Stomach smooth muscle (tissue), 2 donors: ENCODE data around the gene HES3.
"Not testable (repeated sequence)": the region's sequence is repeated elsewhere in the genome, so short reads cannot be mapped to it uniquely, and the experiment has no call there.

Experiments
- H3K27ac ChIP-seq: one replicate; pipeline ENCODE4 v1.7.0; 2013; ENCODE audit warnings: mild to moderate bottlenecking, low read length, inconsistent platforms
- H3K27me3 ChIP-seq, 2 donors: one replicate each; pipeline ENCODE4 v1.7.0; 2013; ENCODE audit warnings: low read length in 2 of 2; ENCODE audit not compliant: insufficient read depth in 2 of 2, control insufficient read depth in 1 of 2
- H3K36me3 ChIP-seq, 2 donors: one replicate each; pipeline ENCODE4 v1.7.0; 2013; ENCODE audit warnings: low read length in 2 of 2; ENCODE audit not compliant: control insufficient read depth in 2 of 2, insufficient read depth in 2 of 2
- H3K4me1 ChIP-seq: one replicate; pipeline ENCODE4 v1.7.0; 2013; ENCODE audit warnings: low read length; ENCODE audit not compliant: control insufficient read depth, insufficient read depth
- H3K4me3 ChIP-seq, 2 donors: one replicate each; pipeline ENCODE4 v1.7.0; 2013; ENCODE audit warnings: low read length in 2 of 2
- H3K9ac ChIP-seq, 2 donors: one replicate each; pipeline ENCODE4 v1.7.0; 2013; ENCODE audit warnings: low read length in 2 of 2, mild to moderate bottlenecking in 1 of 2
- H3K9me3 ChIP-seq, 2 donors: one replicate each; pipeline ENCODE4 v1.7.0; 2013; ENCODE audit warnings: low read length in 2 of 2; ENCODE audit not compliant: control insufficient read depth in 2 of 2
- donor health status: healthy.
- donor health status: Pancreatic carcinoma.

Gene HES3

DNA sequence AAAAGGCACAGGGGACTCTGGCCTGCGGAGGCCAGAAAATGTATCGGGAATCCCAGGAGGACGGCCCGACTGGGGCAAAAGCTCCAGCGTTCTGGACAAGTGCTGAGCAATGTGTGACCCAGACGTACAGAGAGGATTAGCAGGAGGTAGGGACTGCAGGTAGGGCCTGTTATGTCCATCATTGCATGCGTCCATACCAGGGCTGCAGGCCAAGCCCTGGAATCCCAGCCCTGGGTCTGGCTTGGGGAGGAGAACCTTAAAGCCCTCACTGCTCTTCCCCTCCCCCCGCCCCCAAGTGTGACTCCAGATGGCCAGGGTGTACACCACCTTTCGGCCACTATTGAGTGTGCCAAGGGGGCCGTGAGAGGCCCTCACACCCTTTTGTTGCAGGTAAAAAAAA is 36.1 kb upstream of the HES3 start:
- Histone ChIP-seq H3K36me3 (peaks cover 0 to 3% of the 10 kb centered on the region in 2 donors), H3K27ac (no peak overlapping the region), H3K27me3 (no peaks in the 10 kb centered on the region), H3K9me3 (no peaks in the 10 kb centered on the region), H3K4me1 (peaks cover 40% of the 10 kb centered on the region), H3K4me3 (no peak overlapping the region), H3K9ac (no peak overlapping the region)

GRCh38 chr1:6208723-6209660 is 35.0 kb upstream of the HES3 start:
- H3K9me3 ChIP-seq, result no peaks in the 10 kb centered on the region
- H3K27ac ChIP-seq, result no peak overlapping the region
- peaks cover 0 to 3% of the 10 kb centered on the region in 2 donors for H3K36me3 ChIP-seq
- H3K27me3 ChIP-seq, result no peaks in the 10 kb centered on the region
- H3K4me3 ChIP-seq, result peak overlapping the region; percentile 46 to 67
- peak overlapping the region in 1 of 2 donors; percentile 27 for H3K9ac ChIP-seq
- peaks cover 40% of the 10 kb centered on the region for H3K4me1 ChIP-seq

GRCh38 chr1:6209661-6210580 is 34.1 kb upstream of the HES3 start:
- Histone ChIP-seq H3K4me3 (peak overlapping the region; percentile 46 to 67), H3K27ac (no peak overlapping the region), H3K4me1 (peaks cover 38% of the 10 kb centered on the region), H3K27me3 (no peaks in the 10 kb centered on the region), H3K9ac (no peak overlapping the region), H3K36me3 (peaks cover 0 to 3% of the 10 kb centered on the region in 2 donors), H3K9me3 (no peaks in the 10 kb centered on the region)

GRCh38 chr1:6210591-6211355 is 33.2 kb upstream of the HES3 start:
- no peaks in the 10 kb centered on the region for H3K27me3 ChIP-seq
- no peak overlapping the region for H3K27ac ChIP-seq
- H3K9me3 ChIP-seq, result no peaks in the 10 kb centered on the region
- H3K36me3 ChIP-seq, result peaks cover 0 to 3% of the 10 kb centered on the region in 2 donors
- peaks cover 30% of the 10 kb centered on the region for H3K4me1 ChIP-seq
- H3K9ac ChIP-seq, result no peak overlapping the region
- H3K4me3 ChIP-seq, result no peak overlapping the region

DNA sequence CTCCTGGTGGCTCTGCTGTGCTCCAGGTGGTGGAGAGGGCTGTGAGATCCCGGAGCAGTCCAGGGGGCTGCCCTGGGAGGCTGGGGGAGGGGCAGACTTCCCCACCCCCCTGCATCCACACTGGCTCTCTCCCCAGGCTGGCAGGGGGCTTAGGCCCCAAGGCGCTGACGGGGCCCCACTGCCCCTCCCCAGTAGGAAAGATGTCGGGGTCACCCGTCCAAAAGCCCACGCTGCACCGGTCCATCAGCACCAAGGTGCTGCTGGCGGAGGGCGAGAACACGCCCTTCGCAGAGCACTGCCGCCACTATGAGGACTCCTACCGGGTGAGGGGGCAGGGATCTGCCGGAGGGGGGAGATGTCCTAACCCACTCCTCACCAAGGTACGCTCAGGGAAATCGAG is 32.2 kb upstream of the HES3 start:
- Histone ChIP-seq H3K27me3 (no peaks in the 10 kb centered on the region), H3K9me3 (no peaks in the 10 kb centered on the region), H3K27ac (no peak overlapping the region), H3K9ac (no peak overlapping the region), H3K4me1 (peaks cover 22% of the 10 kb centered on the region), H3K4me3 (no peak overlapping the region), H3K36me3 (peaks cover 0 to 3% of the 10 kb centered on the region in 2 donors)

DNA sequence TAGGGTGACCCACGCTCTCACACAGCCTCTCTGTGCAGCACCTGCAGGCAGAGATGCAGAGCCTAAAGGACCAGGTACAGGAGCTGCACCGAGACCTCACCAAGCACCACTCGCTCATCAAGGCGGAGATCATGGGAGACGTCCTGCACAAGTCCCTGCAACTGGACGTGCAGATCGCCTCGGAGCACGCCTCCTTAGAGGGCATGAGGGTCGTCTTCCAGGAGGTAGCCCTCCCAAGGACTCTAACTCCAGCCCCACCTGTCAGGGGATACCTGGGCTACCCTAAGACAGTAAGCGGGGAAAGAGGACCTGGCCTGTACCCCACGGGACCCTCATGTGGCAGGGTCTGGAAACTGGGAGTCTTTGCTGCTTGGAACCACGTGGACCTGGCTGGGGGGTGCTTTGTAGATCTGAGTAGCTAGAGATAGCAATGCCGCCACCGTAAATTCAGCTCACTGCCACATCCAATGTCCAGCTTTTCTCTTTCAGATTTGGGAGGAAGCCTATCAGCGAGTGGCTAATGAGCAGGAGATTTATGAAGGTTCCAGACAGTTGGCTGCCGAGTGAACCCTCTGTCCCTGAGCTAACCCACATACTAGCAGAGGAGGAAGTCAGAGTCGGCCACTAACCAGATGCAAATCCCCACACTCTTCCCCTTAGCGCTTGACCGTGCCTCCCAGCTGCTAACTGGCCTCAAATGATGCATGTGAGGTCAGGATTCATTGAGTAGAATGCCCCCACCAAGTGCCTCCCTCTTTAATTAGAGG is 31.6 kb upstream of the HES3 start:
- H3K27ac ChIP-seq, result no peak overlapping the region
- H3K4me3 ChIP-seq, result no peak overlapping the region
- no peaks in the 10 kb centered on the region for H3K9me3 ChIP-seq

GRCh38 chr1:6218375-6219164 is 25.4 kb upstream of the HES3 start:
- Histone ChIP-seq H3K27me3 (no peaks in the 10 kb centered on the region), H3K4me1 (no peaks in the 10 kb centered on the region), H3K27ac (no peak overlapping the region), H3K36me3 (peaks cover 5 to 6% of the 10 kb centered on the region in 2 donors), H3K4me3 (no peak overlapping the region), H3K9ac (no peak overlapping the region), H3K9me3 (no peaks in the 10 kb centered on the region)

More for the DNA sequence above, 31.6 kb upstream of the HES3 start:
- Histone ChIP-seq H3K27me3 (no peaks in the 10 kb centered on the region), H3K36me3 (peaks cover 0 to 3% of the 10 kb centered on the region in 2 donors), H3K4me1 (peaks cover 18% of the 10 kb centered on the region), H3K9ac (no peak overlapping the region)

GRCh38 chr1:6219641-6220040 is 24.3 kb upstream of the HES3 start:
- not testable (repeated sequence) for H3K4me1 ChIP-seq, H3K27me3 ChIP-seq, H3K27ac ChIP-seq, H3K4me3 ChIP-seq, H3K9ac ChIP-seq, H3K9me3 ChIP-seq
- peaks cover 15 to 16% of the 10 kb centered on the region in 2 donors for H3K36me3 ChIP-seq

- peaks cover 21 to 22% of the 10 kb centered on the region in 2 donors for H3K36me3 ChIP-seq
- H3K9me3 ChIP-seq, result no peaks in the 10 kb centered on the region
- H3K27me3 ChIP-seq, result no peaks in the 10 kb centered on the region
- no peak overlapping the region for H3K4me3 ChIP-seq
- H3K9ac ChIP-seq, result no peak overlapping the region
- no peaks in the 10 kb centered on the region for H3K4me1 ChIP-seq
- no peak overlapping the region for H3K27ac ChIP-seq
Observed at GRCh38 chr1:6220236-6220635, 23.7 kb upstream of the HES3 start.
